Measurements from ENCODE around the gene MYH1. TPM values are rescaled to one million over a fixed set of nuclear protein-coding genes. Genes with fewer than 3 reads are reported as not detected.

Gene MYH1
- total RNA-seq, 2 experiments from 2014 or later = not detected

GRCh38 chr17:10526517-10526916, 8.2 kb upstream of the MYH1 start:
- H3K79me2 ChIP-seq (ENCODE audit: insufficient read depth, low read depth, low read length) = no peaks in the 10 kb centered on the region
- H3K36me3 ChIP-seq (ENCODE audit: insufficient read depth, low read length) = no peaks in the 10 kb centered on the region
- H3K27ac ChIP-seq (ENCODE audit: low read depth, low read length, poor library complexity, severe bottlenecking) = no peak overlapping the region
- no peaks in the 10 kb centered on the region for H3K4me1 ChIP-seq (ENCODE audit: insufficient read depth, low read length, poor library complexity, severe bottlenecking)
- ChIA-PET CTCF (ENCODE audit: unreplicated experiment) (no interaction called here), POLR2A (no interaction called here)
- BruUV-seq (replicated peaks) = no TSS peak
- no peaks in the 10 kb centered on the region for H3K9me2 ChIP-seq (ENCODE audit: insufficient read depth, low read length)
- H3K4me2 ChIP-seq (ENCODE audit: low read length) = no peak overlapping the region
- intact Hi-C loops (cut with micrococcal nuclease; ENCODE audit: unreplicated experiment) = no loop called here
- TF ChIP-seq CTCF (conservative IDR thresholded peaks at IDR 0.05; ENCODE audit: low read length) (no peak), EZH2phosphoT487 (IDR thresholded peaks at IDR 0.05; ENCODE audit: borderline replicate concordance, low read depth, low read length) (no peak)
- H4K20me1 ChIP-seq (ENCODE audit: insufficient read depth, low read length) = no peaks in the 10 kb centered on the region
- H3K4me3 ChIP-seq (ENCODE audit: low read depth, low read length, poor library complexity, severe bottlenecking) = no peak overlapping the region
- H2AFZ ChIP-seq (ENCODE audit: low read length) = no peak overlapping the region
- no peaks in the 10 kb centered on the region for H3K9me3 ChIP-seq (ENCODE audit: low read length)
- no peak for DNase-seq (ENCODE audit: low spot score)

- no peak overlapping the region for H3K4me3 ChIP-seq (ENCODE audit: low read depth, low read length, poor library complexity, severe bottlenecking)
- no peaks in the 10 kb centered on the region for H3K36me3 ChIP-seq (ENCODE audit: insufficient read depth, low read length)
- CTCF ChIA-PET (ENCODE audit: unreplicated experiment) = no interaction called here
- no peak for TF ChIP-seq CTCF (conservative IDR thresholded peaks at IDR 0.05; ENCODE audit: low read length)
- TF ChIP-seq EZH2phosphoT487 (IDR thresholded peaks at IDR 0.05; ENCODE audit: borderline replicate concordance, low read depth, low read length) = no peak
- H3K79me2 ChIP-seq (ENCODE audit: insufficient read depth, low read depth, low read length) = no peaks in the 10 kb centered on the region
- no peaks in the 10 kb centered on the region for H3K4me1 ChIP-seq (ENCODE audit: insufficient read depth, low read length, poor library complexity, severe bottlenecking)
- H3K4me2 ChIP-seq (ENCODE audit: low read length) = no peak overlapping the region
- H4K20me1 ChIP-seq (ENCODE audit: insufficient read depth, low read length) = no peaks in the 10 kb centered on the region
- H2AFZ ChIP-seq (ENCODE audit: low read length) = no peak overlapping the region
- no TSS peak for BruUV-seq (replicated peaks)
- no peak overlapping the region for H3K27ac ChIP-seq (ENCODE audit: low read depth, low read length, poor library complexity, severe bottlenecking)
- no peak for DNase-seq (ENCODE audit: low spot score)
- intact Hi-C loops (cut with micrococcal nuclease; ENCODE audit: unreplicated experiment) = no loop called here
- H3K9me3 ChIP-seq (ENCODE audit: low read length) = no peaks in the 10 kb centered on the region
- POLR2A ChIA-PET = interaction anchor here (0.7 kb wide), 1 partner anchor 9 kb away, joined by 4 read pairs; no protein-coding TSS in a partner anchor
- H3K9me2 ChIP-seq (ENCODE audit: insufficient read depth, low read length) = no peaks in the 10 kb centered on the region
These were observed 4.7 kb upstream of the MYH1 start for GRCh38 chr17:10523064-10523463.

- BruUV-seq (replicated peaks) = no TSS peak
These were observed 3.6 kb upstream of the MYH1 start for GRCh38 chr17:10521949-10522348.

More at GRCh38 chr17:10521949-10522348, 3.6 kb upstream of the MYH1 start:
- no peaks in the 10 kb centered on the region for H3K36me3 ChIP-seq (ENCODE audit: insufficient read depth, low read length)
- no peak overlapping the region for H3K4me2 ChIP-seq (ENCODE audit: low read length)
- no peak overlapping the region for H3K27ac ChIP-seq (ENCODE audit: low read depth, low read length, poor library complexity, severe bottlenecking)
- H3K9me3 ChIP-seq (ENCODE audit: low read length) = no peaks in the 10 kb centered on the region
- CTCF ChIA-PET (ENCODE audit: unreplicated experiment) = no interaction called here
- H3K79me2 ChIP-seq (ENCODE audit: insufficient read depth, low read depth, low read length) = no peaks in the 10 kb centered on the region
- no peak for DNase-seq (ENCODE audit: low spot score)
- POLR2A ChIA-PET = no interaction called here
- no peak for TF ChIP-seq EZH2phosphoT487 (IDR thresholded peaks at IDR 0.05; ENCODE audit: borderline replicate concordance, low read depth, low read length)
- TF ChIP-seq CTCF (conservative IDR thresholded peaks at IDR 0.05; ENCODE audit: low read length) = no peak
- H2AFZ ChIP-seq (ENCODE audit: low read length) = no peak overlapping the region
- no peak overlapping the region for H3K4me3 ChIP-seq (ENCODE audit: low read depth, low read length, poor library complexity, severe bottlenecking)
- intact Hi-C loops (cut with micrococcal nuclease; ENCODE audit: unreplicated experiment) = no loop called here
- no peaks in the 10 kb centered on the region for H3K9me2 ChIP-seq (ENCODE audit: insufficient read depth, low read length)
- no peaks in the 10 kb centered on the region for H3K4me1 ChIP-seq (ENCODE audit: insufficient read depth, low read length, poor library complexity, severe bottlenecking)
- H4K20me1 ChIP-seq (ENCODE audit: insufficient read depth, low read length) = no peaks in the 10 kb centered on the region
